Dedifferentiated amniotic fluid mesenchymal stem cell (primary cell): ENCODE results near the gene NFIL3.

Experiments
- DNase-seq: peaks from one replicate; pipeline ENCODE4 v3.0.0-alpha.2; 2016; ENCODE audit errors: extremely low spot score

The NFIL3 gene

GRCh38 chr9:91422758-91423711 is 597 bp downstream of the NFIL3 start:
- DNase-seq = peak; percentile 74

GRCh38 chr9:91421971-91422757 is 1.5 kb downstream of the NFIL3 start:
- peak; percentile 39 for DNase-seq

DNA sequence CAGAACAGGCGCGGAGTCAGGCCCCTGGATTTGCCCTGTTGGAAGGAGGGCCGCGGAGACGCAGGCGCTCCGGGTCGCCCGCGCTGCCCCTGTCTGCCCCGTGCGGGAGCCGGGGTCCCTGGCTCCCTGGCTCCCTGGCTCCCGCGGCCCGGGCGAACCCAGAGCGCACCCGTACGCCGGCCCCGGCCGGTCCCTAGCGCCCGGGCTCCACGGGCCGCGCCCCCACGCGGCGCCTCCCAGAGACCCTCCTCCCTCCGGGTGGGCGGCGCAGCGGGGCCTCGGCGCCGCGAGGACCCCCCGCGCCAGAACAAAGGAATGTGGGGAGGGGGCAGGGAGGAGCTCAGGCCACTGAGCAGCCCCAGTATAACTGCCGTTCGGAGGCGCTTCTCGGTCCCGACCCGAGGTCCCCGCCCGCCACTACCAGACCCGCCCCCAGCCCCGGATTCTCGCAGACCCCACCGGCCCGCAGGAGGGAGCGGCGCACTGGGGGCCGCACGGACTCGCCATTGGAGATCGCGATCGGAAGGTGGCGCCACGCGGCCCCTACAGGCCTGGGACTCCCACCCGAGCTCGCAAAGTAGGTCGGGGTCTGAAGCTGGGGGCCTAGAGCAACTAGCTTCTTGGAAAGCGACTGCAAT is 2.4 kb downstream of the NFIL3 start:
- no peak for DNase-seq

- DNase-seq = no peak
Observed at GRCh38 chr9:91420501-91421127, 3.0 kb downstream of the NFIL3 start.

- peak; percentile 99 for DNase-seq
Observed at GRCh38 chr9:91419222-91420191, 4.1 kb downstream of the NFIL3 start.

- DNase-seq = peak; percentile 28
Observed at GRCh38 chr9:91418215-91418610, 5.4 kb downstream of the NFIL3 start.

DNA sequence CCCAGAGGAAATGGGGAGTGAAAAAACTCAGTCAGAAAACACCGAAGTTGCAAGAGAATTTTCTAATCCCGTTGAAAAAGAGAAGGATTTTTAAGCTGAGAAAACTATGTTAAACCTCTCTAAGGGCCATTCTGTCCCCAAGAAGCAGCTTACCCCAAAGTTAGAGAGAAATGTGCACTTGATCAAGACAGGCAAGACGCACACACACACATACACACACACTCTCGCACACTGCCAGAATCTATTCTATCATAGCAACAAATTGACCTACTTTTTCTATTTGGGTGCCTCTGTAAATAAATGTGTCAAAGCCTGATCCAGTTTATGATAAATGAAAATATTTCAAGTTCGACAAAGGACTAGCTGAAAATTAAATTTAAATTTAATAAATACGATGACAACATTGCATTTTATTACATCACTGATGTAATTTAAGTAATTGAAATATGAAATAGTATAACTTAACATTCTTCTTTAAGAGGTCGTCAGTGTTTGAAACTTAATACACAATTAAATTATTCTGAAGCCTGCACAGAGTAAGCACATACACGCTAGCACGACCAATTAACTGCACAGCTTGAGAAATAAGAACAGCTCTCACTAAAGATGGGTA is 5.9 kb downstream of the NFIL3 start:
- DNase-seq = no peak

DNA sequence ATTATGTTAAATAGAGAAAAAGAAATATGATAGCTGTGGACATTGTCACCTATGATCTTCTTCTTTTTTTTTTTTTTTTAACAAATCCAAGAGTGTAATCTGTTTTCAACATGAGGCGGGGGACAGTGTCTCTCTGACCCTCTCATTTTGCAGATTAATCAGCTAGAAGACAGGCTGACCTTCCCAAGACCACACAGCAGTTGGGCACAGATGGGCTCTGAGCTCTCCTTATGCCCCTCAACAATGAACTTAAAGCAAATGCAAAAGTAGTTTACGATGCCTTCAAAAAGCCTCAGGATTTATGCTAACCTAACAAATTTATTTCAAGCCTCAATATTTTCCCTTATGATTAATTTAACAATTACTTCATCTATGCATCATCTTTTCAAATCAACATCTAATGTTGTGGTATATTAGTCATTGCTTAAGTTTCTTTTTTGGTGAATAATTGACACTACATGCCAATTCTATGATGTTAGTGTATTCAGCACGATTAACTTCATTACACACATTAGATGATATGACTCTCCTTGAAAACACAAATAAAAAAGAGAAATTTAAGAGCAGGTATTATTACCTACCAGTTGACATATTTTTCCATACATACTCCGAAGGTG is 7.4 kb downstream of the NFIL3 start:
- peak; percentile 45 for DNase-seq

GRCh38 chr9:91415290-91415689 is 8.3 kb downstream of the NFIL3 start:
- no peak for DNase-seq

- no peak for DNase-seq
Observed at GRCh38 chr9:91412941-91413340, 10.7 kb downstream of the NFIL3 start.

- no peak for DNase-seq
Observed at GRCh38 chr9:91411096-91411771, 12.4 kb downstream of the NFIL3 start.

- no peak for DNase-seq
Observed at GRCh38 chr9:91410161-91410560, 13.5 kb downstream of the NFIL3 start.

GRCh38 chr9:91408475-91408874 is 15.2 kb downstream of the NFIL3 start:
- DNase-seq = no peak

GRCh38 chr9:91407580-91408318 is 15.9 kb downstream of the NFIL3 start:
- DNase-seq = no peak

GRCh38 chr9:91405343-91406077 is 18.1 kb downstream of the NFIL3 start:
- DNase-seq = no peak

DNA sequence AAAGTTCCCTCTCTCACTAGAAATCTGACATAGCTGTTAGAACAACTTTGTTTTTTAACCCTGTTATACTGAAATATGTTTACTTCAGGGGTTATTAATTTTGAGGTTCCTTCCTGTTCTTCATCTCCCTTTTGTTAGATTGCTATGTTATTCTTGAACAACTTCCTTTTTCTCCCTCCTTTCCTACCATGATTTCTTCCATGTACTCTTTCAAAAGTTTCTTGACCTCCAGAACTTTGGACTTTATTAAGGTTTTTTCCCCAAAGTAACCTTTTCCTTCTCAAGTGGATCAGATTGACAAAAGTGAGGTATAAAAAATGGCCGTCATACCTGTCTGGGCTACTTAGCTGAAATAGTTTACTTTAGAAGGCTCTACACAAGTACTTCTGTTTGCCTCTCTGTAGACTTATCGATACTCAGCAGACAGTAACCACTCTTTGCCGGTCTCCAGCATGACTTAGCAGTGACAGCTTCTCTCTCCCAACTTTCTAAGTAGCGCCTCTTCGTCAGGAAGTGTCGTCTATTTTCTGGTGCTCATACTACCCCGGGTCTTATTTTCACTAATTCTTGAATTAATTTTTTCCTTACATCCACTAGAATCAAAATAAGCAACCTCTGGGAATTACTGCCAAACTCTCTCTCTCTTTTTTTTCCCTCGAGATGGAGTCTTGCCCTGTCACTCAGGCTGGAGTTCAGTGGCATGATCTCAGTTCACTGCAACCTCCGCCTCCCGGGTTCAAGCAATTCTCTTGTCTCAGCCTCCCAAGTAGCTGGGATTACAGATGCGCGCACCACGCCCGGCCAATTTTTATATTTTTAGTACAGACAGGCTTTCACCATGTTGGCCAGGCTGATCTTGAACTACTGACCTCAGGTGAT is 19.7 kb downstream of the NFIL3 start:
- no peak for DNase-seq

DNA sequence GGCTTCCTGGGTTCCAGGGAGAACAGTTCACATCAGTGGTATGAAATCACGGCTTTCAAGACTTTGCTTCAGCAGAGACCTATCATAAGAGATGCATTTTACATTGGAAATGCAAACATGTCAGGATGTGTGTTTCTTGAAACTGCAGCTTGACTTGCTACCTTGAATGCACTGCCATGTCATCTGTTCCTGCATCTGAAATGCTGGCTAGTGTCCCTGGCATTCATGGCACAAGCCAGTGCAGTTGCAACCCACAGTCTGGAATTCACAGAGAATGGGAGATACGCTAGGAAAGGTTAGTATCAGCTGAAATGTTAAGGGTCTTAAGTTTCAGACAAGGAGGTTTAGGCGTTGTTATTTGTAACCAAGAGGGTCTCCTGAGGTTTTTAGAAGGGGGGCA is 24.7 kb downstream of the NFIL3 start:
- DNase-seq = no peak
